Central memory CD8-positive, alpha-beta T cell (primary cell): ENCODE measurements around the gene CAMKK1.

Experiments
- ATAC-seq: fragments of 150-1000 bp; cut with Tn5 transposase; replicated peaks from 2 replicates; pipeline ENCODE4 v1.10.0; 2022; ENCODE audit warnings: mild to moderate bottlenecking, moderate FRiP score, moderate number of reproducible peaks; ENCODE audit not compliant: poor library complexity, severe bottlenecking; ENCODE audit errors: extremely low read depth
- DNase-seq, 2 donors: peaks; one replicate each; pipeline ENCODE4 v3.0.0; 2021; ENCODE audit warnings: low spot score in 2 of 2
- H3K27ac Mint-ChIP-seq: one replicate; pipeline ENCODE4 v1.8.0; 2022; ENCODE audit warnings: low read depth, mild to moderate bottlenecking, moderate library complexity, mixed read lengths
- H3K27me3 Mint-ChIP-seq: one replicate; pipeline ENCODE4 v1.8.0; 2022; ENCODE audit warnings: mixed read lengths
- H3K36me3 Mint-ChIP-seq: one replicate; pipeline ENCODE4 v1.8.0; 2022; ENCODE audit warnings: mild to moderate bottlenecking, moderate library complexity, mixed read lengths; ENCODE audit not compliant: insufficient read depth
- H3K4me1 Mint-ChIP-seq: one replicate; pipeline ENCODE4 v1.8.0; 2022; ENCODE audit warnings: mixed read lengths
- H3K4me3 Mint-ChIP-seq: one replicate; pipeline ENCODE4 v1.8.0; 2022; ENCODE audit warnings: mild to moderate bottlenecking, moderate library complexity, mixed read lengths
- H3K9me3 Mint-ChIP-seq: one replicate; pipeline ENCODE4 v1.8.0; 2022; ENCODE audit warnings: mixed read lengths

CAMKK1 gene

GRCh38 chr17:3815122-3815521 lies 77.7 kb downstream of the CAMKK1 start:
- H3K27me3 Mint-ChIP-seq = no peaks in the 10 kb centered on the region
- no peaks in the 10 kb centered on the region for H3K9me3 Mint-ChIP-seq
- no peak overlapping the region for H3K4me3 Mint-ChIP-seq
- peak overlapping the region; percentile 41 for H3K27ac Mint-ChIP-seq
- DNase-seq = no peak
- peaks cover 63% of the 10 kb centered on the region for H3K36me3 Mint-ChIP-seq
- H3K4me1 Mint-ChIP-seq = no peaks in the 10 kb centered on the region
- no peak for ATAC-seq

- Mint-ChIP-seq H3K9me3 (no peaks in the 10 kb centered on the region), H3K4me1 (no peaks in the 10 kb centered on the region), H3K27ac (no peak overlapping the region), H3K27me3 (no peaks in the 10 kb centered on the region), H3K4me3 (no peak overlapping the region), H3K36me3 (peaks cover 62% of the 10 kb centered on the region)
- DNase-seq (no peak), ATAC-seq (no peak)
These were observed 78.5 kb downstream of the CAMKK1 start for GRCh38 chr17:3814361-3814760.

- Mint-ChIP-seq H3K4me3 (no peak overlapping the region), H3K9me3 (no peaks in the 10 kb centered on the region), H3K27me3 (no peaks in the 10 kb centered on the region), H3K36me3 (peaks cover 53% of the 10 kb centered on the region), H3K4me1 (peaks cover 5% of the 10 kb centered on the region), H3K27ac (no peak overlapping the region)
- ATAC-seq (no peak), DNase-seq (no peak)
These were observed 79.7 kb downstream of the CAMKK1 start for GRCh38 chr17:3813171-3813570.

GRCh38 chr17:3812771-3813170 lies 80.1 kb downstream of the CAMKK1 start:
- ATAC-seq (no peak), DNase-seq (no peak)
- Mint-ChIP-seq H3K36me3 (peaks cover 56% of the 10 kb centered on the region), H3K9me3 (no peaks in the 10 kb centered on the region), H3K27me3 (no peaks in the 10 kb centered on the region), H3K4me1 (peaks cover 6% of the 10 kb centered on the region), H3K4me3 (no peak overlapping the region), H3K27ac (no peak overlapping the region)

- ATAC-seq = no peak
- Mint-ChIP-seq H3K4me3 (no peak overlapping the region), H3K36me3 (peaks cover 54% of the 10 kb centered on the region), H3K27me3 (no peaks in the 10 kb centered on the region), H3K9me3 (no peaks in the 10 kb centered on the region), H3K27ac (no peak overlapping the region), H3K4me1 (peaks cover 6% of the 10 kb centered on the region)
- DNase-seq = no peak
These were observed 80.6 kb downstream of the CAMKK1 start for GRCh38 chr17:3812284-3812683.
